Activated naive CD4-positive, alpha-beta T cell (primary cell): Measurements from ENCODE around the gene AGAP5.

Experiments
- DNase-seq, 4 experiments: peaks; one replicate each; lab custom pipeline; 2025; lab: John Stamatoyannopoulos, UW

The AGAP5 gene

DNA sequence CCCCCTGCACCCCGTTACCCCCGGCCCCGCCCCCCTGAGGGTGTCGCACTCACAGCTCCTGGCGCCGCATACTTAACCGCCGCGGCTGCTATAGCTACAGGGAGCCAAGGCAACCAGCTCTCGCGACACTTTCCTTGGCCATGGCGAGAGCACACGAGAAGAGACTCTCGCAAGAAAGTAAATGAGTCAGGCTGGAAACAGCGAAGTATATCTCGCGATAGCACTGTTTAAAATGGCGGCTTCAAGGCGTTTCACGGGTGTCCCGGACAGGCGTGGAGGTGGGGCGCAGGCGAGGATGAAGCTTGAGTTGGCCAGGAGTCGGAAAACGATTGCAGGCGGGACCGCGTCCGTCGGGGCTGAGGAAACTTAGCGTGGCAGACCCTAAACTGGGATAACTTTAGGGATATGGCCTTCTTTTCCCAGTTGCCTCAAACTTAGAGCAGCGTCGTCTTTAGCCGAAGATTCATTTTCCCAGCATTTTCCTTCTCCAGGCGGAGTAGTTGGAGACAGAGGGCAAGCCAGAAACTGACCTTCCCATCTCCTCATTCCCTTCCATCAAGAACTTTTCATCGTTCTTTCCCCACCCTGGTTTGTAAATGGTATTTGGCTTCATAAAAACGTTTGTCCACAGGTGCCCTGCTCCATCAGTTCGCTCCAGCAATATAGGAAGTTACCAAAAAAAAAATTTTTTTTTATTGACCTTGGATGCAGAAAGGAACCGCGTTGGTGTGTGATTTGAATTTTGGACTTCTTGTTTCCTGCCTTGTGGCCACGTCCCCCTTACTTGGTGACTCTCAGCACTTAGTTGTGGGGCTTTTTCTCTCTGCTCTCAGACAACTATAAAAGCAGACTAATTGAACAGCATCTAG lies 71.8 kb downstream of the AGAP5 start:
- peak; percentile 57 to 84 (median 75) for DNase-seq

DNA sequence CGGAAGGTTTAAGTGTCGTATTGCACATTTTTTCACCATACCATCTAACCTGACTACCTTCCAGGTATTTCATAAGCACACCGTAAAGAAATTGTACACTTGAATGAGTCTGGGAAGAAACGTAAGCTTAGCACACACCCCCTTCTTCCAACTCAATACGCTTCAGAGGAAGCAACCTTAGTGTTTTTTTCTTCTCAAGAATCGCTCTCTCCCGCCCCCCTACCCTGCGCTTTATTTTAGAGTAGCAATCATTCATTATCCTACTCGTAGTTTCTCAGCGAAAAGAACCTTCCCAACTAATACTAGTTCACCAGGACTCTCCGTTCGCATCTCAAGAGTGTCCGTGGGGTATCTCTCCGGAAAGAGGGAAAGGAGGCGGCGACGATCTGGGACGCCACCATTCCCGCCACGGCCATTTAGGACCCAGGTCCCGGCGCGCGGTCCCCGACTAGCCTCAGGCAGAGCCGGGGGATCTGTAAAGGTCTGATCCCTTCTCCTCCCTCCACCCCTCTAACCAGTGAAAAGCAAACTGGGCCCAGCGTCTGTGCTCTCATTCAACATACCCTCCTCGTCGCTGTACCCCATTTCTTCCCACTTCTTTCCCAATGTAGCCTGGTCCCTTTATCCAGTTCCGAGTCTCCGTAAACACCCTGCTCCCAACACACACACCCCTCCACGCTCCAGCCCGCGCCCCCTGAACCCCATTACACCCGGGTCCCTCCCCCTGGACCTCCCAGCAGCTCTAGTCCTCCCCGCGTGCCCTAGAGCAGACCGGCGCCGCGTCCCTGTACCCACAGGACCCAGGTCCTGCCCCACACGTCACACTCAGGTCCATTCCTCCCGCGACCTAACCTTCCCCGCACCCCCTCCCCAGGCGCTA lies 72.7 kb downstream of the AGAP5 start:
- no peak for DNase-seq
